ENCODE measurements around the gene VAV1. TPM values are rescaled to one million over a fixed set of nuclear protein-coding genes. Genes with fewer than 3 reads are reported as not detected.
"Not testable (repeated sequence)": the region's sequence is repeated elsewhere in the genome, so short reads cannot be mapped to it uniquely, and the experiment has no call there.

VAV1 gene
- total RNA-seq, 1 donor from 2014 or later, result not detected

DNA sequence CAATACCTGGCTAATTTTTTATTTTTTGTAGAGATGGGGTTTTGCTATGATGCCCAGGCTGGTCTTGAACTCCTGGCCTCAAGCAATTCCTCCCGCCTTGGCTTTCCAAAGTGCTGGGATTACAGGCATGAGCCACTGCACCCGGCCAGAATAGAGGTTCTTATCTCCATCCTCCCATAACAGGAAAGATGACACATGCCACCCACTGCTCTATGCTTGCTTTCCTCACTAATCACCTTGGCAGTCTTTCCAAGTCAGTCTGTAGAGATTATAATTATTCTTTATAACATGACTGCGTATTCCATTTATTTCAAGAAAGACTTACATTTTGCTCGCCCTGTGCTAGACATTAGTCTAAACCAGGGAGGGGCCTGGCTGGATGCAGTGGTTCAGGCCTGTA is 6.7 kb downstream of the VAV1 start:
- DNase-seq (ENCODE audit: low read depth), result no peak

DNA sequence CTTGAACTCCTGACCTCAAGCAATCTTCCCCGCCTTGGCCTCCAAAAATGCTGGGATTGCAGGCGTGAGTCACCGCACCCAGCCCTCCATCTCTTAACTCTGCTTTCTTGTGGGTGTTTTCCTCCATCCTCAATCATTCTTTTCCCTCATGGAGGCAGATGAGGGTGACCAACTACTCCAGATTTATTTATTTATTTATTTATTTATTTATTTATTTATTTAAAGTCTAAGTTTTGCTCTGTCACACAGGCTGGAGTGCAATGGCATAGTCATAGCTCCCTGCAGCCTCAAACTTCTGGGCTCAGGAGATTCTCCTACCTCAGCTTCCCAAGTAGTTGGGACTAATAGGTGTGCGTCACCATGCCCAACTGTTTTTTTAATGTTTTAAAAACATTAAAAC is 14.9 kb downstream of the VAV1 start:
- no peak for DNase-seq (ENCODE audit: low read depth)

DNA sequence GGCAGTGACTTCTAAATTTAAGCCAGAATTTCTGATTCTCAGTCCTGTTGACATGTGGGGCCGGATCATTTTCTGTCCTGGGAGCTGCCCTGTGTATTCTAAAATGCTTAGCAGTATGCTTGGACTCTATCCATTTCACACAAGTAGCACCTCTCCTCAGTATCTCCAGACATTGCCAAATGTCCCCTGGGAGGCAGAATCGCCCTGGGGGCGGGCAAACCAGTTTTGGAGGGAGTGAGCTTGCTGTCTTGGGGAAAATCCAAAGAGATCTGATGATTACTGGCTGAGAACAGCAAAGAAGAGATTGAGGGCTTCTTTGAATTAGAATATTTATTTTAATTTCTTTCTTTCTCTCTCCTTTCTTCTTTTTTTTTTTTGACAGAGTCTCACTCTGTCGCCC is 16.4 kb downstream of the VAV1 start:
- DNase-seq (ENCODE audit: low read depth), result no peak

DNA sequence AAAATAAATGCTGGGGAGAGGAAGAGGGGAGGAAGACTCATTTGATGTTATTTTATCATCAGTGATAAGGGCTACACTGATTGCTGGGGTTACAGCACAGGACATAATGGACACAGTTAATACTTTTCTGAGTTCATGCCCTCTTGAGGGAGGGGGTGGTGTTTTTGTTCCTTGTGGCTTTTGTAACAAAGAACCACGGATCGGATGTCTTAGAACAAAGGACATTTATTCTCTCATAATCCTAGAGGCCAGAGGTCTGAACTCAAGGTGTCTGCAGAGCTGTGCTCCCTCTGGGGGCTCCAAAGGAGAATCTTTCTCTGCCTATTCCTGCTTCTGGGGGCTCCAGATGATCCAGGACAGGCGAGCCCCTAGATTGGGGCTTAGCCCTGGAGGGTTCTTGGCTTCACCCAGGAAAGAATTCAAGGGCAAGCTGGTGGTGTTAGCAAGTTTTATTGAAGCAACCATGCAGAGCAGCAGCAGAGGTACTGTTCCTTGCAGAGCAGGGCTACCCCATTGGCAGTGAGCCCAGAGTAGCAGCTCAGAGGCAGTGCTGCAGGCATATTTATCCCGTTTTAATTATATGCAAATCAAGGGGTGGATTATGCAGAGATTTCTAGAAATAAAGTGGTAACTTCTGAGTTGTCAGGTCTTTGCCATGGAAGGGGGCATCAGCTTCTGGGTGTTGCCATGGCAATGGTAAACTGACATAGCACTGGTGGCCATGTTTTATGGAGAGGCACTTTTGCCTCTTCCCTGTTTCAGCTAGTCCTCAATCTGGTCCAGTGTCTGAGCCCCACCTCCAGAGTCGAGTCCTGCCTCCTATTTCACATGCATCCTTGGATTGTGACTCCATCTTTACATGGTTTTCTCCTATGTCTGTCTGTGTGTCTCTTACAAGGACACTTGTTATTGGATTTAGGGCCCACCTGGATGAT is 18.0 kb downstream of the VAV1 start:
- DNase-seq (ENCODE audit: low read depth), result no peak

DNA sequence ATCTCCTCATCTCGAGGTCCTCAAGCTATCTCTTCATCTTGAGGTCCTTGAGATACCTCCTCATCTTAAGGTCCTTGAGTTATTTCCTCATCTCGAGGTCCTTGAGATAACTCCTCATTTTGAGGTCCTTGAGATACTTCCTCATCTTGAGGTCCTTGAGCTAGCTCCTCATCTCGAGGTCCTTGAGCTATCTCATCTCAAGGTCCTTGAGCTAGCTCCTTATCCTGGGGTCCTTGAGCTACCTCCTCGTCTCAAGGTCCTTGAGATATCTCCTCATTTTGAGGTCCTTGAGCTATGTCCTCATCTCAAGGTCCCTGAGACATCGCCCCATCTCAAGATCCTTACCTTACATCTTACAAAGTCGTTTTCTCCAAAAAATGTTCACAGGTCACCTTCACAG is 18.7 kb downstream of the VAV1 start:
- no peak for DNase-seq (ENCODE audit: low read depth)

DNA sequence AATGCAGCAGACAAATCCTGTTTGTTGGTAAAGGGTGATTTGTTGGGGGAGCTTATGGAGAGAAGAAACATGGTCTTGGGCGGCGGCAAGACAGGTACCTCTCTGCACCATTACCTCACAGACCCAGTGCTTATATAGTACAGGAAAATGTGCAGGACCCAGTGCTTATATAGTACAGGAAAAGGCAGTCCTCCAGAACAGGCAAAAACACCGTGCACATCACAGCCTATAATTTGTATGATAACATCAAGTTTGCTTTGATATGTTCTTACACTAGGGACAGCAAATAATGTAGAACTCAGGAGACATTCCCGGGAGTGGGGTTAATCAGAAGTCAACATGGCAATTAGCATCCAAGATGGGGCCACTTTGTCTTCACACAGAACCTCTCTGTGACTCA is 20.9 kb downstream of the VAV1 start:
- no peak for DNase-seq (ENCODE audit: low read depth)

DNA sequence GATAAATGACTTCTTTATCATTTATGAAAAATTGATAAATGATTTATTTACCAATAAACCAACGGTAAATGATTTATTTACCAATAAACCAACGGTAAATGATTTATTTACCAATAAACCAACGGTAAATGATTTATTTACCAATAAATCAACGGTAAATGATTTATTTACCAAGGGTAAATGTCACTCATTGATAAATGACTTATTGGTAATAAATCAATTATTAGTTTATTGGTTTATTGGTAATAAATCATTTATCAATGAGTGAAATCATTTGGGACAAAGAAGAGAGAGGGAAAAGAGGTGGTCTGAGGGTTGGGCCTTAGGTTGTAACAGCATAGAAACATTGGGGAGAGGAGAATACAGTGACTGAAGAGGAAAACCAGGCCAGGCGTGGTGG is 21.5 kb downstream of the VAV1 start:
- no peak for DNase-seq (ENCODE audit: low read depth)

DNA sequence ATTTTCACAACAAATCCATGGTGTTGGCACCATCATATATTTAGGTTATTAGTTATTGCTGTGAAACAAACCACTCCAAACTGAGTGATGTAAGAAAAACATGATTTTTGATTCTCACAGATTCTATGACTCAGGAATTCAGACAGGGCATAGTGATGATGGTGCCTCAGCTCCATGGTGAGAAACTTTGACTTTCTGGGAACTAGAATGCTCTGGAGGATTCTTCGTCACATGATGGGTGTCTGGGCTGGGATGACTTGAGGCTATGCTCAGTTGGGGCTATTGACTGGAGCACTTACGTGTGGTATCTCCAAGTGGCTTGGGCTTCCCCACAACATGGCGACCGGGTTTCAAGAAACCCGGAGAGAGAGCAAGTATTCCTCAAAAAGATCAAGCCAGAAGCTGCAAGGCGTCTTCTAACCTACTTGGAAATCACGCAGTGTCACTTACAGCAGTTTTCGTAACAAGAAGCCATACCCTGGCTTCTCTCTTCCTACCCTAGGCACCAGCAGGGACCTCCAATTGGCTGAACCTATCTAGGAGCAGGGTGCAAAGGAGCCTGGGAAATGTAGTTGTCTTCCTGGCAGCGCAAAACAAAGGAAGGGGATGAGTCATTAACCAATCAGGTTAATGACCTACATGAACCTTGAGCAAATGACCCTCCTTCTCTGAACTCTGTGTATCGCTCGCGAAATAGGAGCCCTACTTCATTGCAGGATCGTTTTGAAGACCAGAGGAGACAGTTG is 22.4 kb downstream of the VAV1 start:
- DNase-seq (ENCODE audit: low read depth), result no peak

DNA sequence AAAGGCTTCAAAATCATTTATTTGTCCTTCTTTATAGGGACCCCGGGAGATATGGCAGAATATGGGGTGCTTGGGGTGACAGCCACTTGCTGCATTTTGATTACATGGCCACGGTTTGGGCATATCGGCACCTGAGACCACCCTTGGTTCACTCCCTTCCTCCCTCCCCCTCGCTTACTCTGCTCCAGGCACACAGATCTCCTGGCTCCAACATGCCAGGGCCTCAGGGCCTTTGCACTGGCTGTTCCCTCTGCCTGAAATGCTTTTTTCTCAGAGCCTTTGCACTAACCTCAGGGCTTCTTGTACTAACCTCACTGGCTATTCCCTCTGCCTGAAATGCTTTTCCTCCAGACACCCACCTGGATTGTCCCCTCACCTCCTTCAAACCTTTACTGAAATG is 23.8 kb downstream of the VAV1 start:
- DNase-seq (ENCODE audit: low read depth), result no peak

DNA sequence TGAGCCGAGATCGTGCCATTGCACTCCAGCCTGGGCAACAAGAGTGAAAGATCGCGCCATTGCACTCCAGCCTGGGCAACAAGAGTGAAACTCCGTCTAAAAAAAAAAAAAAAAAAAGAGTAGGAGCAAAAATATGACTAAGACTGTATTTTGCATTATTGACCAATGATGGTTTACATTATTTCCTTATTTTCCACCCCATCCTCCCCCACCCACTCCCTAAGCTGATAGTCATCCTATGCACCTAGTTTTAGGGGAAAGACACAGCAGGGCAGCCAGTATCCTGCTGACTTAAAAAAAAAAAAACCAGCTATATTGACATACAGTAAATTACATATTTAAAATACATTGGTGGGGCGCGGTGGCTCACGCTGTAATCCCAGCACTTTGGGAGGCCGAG is 25.1 kb downstream of the VAV1 start:
- no peak for DNase-seq (ENCODE audit: low read depth)

DNA sequence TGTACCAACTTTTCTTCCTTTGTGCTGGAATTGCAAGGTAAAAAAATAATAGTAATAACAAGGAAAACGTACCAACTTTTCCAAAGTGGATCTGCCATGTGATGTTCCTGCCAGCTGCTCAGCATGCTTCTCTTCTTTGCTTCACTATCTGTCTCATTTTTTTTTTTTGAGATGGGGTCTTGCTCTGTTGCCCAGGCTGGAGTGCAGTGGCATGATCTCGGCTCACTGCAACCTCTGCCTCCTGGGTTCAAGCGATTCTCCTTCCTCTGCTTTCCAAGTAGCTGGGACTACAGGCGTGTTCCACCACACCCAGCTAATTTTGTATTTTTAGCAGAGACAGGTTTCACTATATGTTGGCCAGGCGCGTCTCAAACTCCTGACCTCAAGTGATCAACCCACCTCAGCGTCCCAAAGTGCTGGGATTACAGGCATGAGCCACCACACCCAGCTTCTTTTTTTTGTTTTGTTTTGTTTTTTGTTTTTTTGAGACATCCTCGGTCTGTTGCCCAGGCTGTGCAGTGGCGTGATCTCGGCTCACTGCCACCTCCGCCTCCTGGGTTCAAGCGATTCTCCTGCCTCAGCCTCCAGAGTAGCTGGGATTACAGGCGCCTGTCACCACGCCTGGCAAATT is 27.8 kb downstream of the VAV1 start:
- not testable (repeated sequence) for DNase-seq (ENCODE audit: low read depth)

DNA sequence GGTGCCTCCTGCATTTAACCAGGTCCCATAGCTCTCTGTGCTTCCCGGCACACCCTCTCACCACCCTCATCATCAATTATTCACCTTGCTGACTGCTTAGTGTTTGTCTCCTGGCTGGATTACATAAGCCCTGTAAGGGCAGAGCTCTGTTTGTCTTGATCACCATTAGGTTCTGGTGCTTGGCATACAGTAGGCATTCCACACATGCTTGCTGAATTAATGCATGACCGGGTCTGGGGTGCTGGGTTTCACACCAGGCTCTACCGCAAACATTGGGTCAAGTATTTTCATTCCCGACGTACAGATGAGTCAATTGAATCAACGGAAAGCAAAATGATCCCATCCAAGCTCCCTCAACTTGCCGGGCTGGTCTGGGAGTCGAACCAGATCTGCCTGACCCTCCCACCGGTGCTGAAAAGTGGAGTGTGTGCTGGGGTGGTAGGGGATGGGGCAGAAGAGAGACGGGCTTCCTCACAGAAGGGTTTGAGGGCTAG is 28.5 kb downstream of the VAV1 start:
- no peak for DNase-seq (ENCODE audit: low read depth)

DNA sequence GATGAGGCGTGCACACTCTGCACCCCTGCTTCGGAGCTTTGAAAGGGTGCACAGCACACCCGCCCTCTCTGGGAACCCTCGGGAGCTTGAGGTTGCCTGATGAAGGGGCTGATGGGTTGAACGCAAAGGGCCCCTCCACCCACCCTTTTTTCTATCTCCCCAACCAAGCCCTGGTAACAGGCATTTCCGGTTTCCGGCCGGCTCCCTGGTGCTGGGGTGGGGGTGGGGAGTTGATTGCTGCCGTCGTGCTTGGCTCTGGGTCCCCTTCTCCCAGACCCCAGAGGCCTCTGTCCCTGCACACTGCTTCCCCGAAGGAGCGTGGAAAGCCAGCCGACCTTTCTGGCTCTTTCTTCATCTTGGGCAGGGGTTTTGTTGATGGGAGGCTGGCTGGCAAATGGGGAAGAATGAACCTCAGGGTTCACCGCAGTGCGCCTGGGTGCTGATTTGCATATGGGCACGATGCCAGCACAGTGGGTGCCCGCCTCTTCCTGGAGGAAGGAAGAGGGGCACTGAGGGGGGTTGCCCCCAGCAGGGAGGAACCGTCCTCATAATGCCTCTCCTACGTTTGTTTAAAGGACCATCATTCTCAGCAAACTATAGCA is 29.1 kb downstream of the VAV1 start:
- no peak for DNase-seq (ENCODE audit: low read depth)

DNA sequence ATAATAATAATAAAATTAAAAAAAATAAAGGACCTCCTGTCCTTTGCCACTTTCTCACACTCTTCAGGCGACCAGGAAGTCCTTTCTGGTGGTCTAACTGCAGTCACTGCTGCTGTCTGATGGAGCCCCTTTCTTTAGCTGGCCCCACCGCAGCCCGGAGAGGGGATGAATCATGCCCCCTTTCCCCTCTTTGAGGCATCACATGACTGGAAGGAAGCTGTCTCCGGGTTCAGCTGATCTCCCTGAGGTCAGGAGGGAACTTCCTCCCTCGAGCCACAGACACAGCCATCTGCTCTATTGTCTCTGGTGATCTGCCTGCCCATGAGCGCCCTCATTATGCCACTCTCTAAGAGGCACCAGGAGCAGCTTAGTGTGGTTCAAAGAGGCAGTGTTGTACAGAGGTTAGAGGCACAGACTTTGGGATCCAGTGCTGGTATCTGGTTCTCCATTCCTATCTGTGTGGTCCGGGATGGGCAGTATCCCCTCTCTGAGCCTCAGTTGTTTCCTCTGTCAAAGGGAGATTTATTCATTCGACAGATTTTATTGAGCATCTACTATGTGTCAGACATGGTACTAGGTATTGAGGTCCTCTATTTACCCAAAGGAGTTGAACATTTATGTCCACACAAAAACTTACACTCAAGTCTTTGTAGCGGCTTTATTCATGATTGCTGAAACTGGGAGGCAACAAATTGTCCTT is 30.0 kb downstream of the VAV1 start:
- no peak for DNase-seq (ENCODE audit: low read depth)

DNA sequence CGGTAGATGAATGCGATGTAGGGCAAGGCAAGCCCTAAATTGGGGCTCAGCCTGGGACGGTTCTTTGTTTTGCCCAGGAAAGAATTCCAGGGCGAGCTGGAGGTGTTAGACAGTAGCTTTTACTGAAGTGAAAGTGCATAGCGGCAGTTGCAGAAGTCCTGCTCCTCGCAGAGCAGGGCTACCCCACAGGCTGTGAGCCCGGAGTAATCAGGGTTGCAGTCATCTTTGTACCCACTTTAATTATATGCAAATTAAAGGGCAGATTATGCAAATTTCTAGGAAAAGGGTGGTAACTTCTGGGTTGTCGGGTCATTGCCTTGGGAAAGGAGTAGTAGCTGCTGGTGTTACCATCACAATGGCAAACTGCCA is 30.5 kb downstream of the VAV1 start:
- no peak for DNase-seq (ENCODE audit: low read depth)

DNA sequence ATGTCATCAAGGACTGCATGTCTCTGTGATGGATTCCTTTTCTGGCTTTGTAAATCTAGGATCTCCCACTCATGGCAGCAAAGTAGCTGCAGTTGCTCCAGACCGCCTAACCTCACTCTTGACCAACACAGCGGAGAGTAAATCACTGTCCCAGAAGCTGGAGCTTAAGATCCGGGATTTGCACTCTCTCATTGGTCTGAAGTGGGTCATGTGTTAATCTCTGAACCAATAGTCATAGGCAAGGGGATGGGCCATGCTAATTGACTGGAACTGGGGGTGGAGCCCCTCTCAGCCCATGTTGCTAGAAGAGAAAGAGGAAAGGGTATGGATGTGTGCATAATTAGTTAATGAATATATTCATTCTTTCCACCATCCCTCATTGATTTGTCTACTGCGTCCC is 34.0 kb downstream of the VAV1 start:
- no peak for DNase-seq (ENCODE audit: low read depth)

DNA sequence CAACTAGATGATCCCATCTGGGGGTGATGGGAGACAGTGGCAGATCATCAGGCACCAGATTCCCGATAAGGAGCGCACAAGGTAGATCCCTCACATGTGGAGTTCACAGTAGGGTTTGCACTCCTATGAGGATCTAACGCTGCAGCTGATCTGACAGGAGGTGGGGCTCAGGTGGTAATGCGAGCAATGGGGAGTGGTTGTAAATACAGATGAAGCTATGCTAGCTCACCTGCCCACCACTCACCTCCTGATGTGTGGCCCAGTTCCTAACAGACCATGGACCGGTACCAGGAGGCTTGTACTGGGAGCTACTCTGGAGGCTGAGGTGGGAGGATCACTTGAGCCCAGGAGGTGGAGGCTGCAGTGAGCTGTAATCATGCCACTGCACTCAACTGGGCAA is 34.8 kb downstream of the VAV1 start:
- no peak for DNase-seq (ENCODE audit: low read depth)

DNA sequence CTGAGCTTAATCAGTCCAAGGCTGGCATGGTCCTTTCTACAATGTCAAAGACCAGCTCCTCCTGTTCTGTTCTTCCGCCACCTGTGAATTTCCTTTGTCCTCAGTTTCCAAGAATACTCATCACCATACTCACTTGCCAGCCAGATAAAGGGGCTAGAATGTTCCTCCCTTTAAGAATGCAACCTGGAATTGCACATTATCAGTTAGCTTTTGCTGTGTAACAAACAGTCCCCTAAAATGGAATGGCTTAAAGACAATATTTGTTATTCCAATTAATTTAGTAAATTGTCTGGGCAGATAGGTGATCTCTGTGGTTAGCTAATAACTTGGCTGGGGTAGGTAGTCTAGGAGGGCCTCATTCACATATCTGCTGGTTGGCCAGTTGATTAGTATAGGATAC is 36.0 kb downstream of the VAV1 start:
- no peak for DNase-seq (ENCODE audit: low read depth)

DNA sequence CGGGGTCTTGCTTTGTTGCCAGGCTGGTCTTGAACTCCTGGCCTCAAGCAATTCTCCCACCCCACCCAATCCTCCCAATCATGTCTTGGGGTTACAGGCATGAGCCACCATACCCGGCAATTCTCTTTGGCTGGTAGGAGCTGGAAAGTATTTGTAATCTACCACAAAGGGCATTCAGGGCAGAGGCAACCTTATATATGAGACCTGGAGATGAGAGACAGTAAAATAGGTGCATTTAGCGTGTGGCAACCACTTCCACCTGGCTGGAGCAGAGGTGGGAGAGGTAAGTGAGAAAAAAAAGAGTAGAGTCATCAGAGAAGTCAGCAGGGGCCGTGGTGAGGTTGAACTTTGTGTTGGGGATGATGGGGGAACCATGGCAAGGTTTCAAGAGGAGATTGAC is 36.8 kb downstream of the VAV1 start:
- DNase-seq (ENCODE audit: low read depth), result no peak

DNA sequence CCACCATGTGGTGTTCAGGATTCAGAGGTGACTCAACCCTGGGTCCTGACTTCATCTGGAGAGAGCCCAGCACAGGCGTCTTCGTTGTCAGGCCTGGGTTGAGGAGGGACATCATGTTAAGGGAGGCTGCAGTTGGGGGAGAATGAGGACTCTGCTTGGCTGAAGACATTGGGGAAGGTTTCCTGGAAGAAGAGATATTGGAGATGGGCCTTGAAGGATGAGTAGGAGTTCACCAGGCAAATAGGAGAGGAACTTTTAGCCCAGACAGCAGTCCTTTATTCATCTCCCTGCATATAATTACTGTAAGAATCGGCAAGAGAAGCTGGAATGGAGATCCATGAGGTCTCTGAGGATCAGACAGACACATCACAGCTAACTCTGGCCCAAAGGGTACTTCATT is 38.9 kb downstream of the VAV1 start:
- DNase-seq (ENCODE audit: low read depth), result no peak

DNA sequence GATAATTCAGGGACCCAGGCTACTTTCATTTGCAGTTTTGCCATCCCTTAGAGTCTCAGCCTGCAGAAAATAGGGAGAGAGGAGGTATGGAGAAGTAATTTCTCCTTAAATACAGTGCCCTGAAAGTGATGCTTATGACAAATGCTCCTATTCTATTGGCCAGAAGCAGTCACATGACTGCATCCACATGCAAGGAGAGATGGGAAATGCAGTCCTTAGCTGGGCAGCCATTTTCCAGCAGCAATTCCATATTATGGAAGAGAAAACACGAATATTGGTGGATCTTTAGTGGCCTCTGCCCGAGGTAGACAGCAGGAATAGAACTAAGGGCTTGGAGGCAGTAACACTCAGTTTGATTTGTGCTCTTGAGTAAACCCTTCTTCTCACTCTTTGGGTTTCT is 39.4 kb downstream of the VAV1 start:
- peak; percentile 59 for DNase-seq (ENCODE audit: low read depth)
